Measurements from ENCODE around the gene CCT6A. TPM values are rescaled to one million over a fixed set of nuclear protein-coding genes. Genes with fewer than 3 reads are reported as not detected.
"Not testable (repeated sequence)": the region's sequence is repeated elsewhere in the genome, so short reads cannot be mapped to it uniquely, and the experiment has no call there.

The CCT6A gene
- polyA plus RNA-seq, 3 donors from 2014 or later: 64.6 to 91.0 (median 77.6) TPM

DNA sequence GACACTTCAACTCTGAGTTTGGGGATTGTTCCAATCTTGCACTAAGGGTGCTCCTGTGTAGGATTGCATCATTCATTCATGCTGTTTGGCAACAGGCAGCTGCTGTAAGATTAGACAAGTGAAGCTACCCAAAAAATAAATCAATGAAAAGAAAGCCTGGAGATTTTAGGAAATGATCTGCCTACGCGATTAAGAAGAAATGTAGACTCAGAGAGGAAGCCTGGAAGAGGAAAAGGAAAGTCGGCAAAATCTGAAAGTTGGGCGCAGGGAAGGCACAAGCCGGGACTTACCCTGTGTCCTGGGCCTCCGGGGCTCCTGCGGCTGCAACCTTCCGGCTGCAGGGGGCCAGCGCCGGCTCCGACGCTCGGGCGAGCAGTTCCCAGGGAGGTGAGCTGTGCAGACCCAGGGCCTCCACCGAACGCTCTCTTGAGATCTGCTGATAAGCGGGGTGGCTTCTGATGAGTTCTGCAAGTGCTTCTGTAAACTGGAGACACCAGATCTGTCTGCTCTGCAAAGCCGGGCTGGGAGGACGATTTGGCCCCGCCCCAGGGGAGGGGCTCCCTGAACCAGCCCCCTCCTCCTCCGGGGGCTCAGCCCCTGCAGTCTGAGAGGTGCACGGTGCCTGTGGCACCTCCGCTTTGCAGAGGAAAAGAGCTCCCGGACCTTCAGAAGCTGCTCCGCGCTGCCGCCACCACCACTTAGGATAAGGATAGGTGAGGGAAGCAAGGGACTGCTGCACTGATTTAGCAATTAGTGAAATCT is 17.7 kb upstream of the CCT6A start:
- DNase-seq: peak; percentile 55 to 59 (median 58)
- peaks cover 0 to 2% (median 1%) of the 10 kb centered on the region in 3 donors for H3K27me3 Mint-ChIP-seq (ENCODE audit: low read depth in 3 of 3)
- no peaks in the 10 kb centered on the region for H3K36me3 Mint-ChIP-seq
- H3K4me3 Mint-ChIP-seq: peak overlapping the region; percentile 83 to 89 (median 86)
- peak overlapping the region in 4 of 6 donors; percentile 2 to 55 (median 32) for H3K27ac Mint-ChIP-seq
- no peaks in the 10 kb centered on the region for H3K9me3 Mint-ChIP-seq
- peaks cover 4 to 7% of the 10 kb centered on the region in 2 donors for H3K4me1 Mint-ChIP-seq

DNA sequence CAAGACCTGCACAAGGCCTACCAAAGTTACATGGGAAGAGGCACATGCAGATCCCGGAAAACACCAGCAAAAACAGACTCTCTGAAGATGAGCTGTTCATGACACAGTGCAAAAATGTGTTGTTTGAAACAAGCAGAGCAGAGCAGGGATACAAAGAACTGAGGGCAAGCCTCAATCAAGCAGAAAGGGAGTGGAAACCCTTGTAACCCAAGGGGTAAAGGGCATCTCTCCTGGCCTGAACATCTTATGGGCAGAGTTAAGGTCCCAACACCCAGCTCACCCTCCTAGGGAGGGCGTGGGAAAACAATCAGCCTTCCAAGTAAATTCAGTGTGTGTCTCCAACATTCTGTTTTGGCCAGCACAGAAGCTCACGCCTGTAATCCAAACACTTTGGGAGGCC is 10.8 kb upstream of the CCT6A start:
- H3K27ac Mint-ChIP-seq: no peak overlapping the region
- no peak for DNase-seq

DNA sequence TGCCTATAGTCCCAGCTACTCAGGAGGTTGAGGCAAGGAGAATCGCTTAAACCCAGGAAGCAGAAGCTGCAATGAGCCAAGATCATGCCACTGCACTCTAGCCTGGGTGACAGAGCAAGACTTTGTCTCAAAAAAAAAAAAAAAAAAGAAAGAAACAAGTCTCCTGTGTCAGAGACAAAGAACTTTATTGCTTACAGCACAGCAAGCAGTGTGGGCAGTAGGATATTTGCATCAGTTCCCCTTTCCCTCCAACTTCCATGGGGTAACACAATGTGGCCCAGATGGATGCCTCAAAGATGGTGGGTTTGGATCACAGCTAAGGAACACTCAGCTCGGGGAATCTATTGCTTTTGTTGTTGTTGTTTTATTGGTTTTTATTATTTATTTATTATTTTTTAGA is 5.8 kb upstream of the CCT6A start:
- H3K27ac Mint-ChIP-seq; H3K9me3 Mint-ChIP-seq; H3K27me3 Mint-ChIP-seq (ENCODE audit: low read depth in 3 of 3); H3K36me3 Mint-ChIP-seq; H3K4me3 Mint-ChIP-seq; H3K4me1 Mint-ChIP-seq; DNase-seq: not testable (repeated sequence)

More for the DNA sequence above, 10.8 kb upstream of the CCT6A start:
- Mint-ChIP-seq H3K9me3 (no peaks in the 10 kb centered on the region), H3K4me1 (no peaks in the 10 kb centered on the region), H3K36me3 (no peaks in the 10 kb centered on the region), H3K4me3 (no peak overlapping the region), H3K27me3 (ENCODE audit: low read depth in 3 of 3) (no peaks in the 10 kb centered on the region)

DNA sequence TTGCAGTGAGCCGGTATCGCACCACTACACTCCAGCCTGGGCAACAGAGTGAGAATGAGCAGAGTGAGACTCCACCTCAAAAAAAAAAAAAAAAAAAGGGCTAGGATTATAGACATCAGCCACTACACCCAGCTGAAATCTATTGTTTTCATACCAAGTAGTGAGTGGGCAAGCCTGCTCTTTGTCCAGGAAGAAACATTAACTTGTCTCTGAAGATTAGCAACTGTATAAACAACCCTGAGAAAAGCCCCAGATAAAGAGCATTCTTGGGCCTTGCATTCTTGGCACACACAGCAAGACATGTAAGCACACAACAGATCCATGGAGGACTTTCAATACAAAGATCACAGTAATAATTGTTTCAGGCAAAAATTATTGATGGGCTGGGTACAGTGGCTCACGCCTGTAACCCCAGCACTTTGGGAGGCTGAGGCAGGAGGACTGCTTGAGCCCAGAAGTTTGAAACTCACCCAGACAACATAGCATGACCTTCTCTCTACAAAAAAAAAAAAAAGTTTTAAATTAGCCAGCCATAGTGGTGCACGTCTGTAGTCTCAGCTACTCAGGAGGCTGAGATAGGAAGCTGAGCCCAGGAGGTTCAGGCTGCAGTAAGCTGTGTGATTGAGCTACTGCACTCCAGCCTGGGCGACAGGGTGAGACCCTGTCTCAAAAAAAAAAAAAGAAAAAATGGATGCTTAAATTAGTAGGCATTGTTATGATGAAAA is 4.7 kb upstream of the CCT6A start:
- Mint-ChIP-seq H3K27ac (no peak overlapping the region), H3K9me3 (no peaks in the 10 kb centered on the region), H3K27me3 (ENCODE audit: low read depth in 3 of 3) (peaks cover 0 to 7% (median 2%) of the 10 kb centered on the region in 3 donors), H3K4me1 (peaks cover 15 to 17% of the 10 kb centered on the region in 2 donors), H3K36me3 (no peaks in the 10 kb centered on the region), H3K4me3 (no peak overlapping the region)
- no peak for DNase-seq

DNA sequence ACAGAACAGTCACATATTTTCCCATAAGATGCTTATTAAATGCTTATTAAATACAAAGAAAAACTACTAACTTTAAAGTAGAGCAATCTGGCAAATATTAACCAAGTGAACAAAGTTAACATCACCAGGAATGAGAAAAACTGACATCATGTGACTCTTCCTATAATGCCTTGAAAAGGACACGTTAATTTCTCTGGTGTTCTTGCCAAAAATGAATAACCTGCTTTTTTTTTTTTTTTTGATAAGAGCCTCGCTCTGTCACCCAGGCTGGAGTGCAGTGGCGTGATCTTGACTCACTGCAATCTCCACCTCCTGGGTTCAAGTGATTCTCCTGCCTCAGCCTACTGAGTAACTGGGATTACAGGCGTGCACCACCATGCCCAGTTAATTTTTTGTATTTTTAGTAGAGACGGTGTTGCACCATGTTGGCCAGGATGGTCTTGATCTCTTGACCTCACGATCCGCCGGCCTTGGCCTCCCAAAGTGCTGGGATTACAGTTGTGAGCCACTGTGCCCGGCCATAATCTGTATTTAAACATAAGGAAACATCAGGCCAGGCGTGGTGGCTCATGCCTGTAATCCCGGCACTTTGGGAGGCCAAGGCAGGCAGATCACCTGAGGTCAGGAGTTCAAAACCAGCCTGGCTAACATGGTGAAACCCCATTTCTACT is 4.0 kb upstream of the CCT6A start:
- H3K36me3 Mint-ChIP-seq; H3K27ac Mint-ChIP-seq; H3K27me3 Mint-ChIP-seq (ENCODE audit: low read depth in 3 of 3); H3K4me3 Mint-ChIP-seq; H3K9me3 Mint-ChIP-seq; DNase-seq: not testable (repeated sequence)
- peaks cover 20 to 23% of the 10 kb centered on the region in 2 donors for H3K4me1 Mint-ChIP-seq

DNA sequence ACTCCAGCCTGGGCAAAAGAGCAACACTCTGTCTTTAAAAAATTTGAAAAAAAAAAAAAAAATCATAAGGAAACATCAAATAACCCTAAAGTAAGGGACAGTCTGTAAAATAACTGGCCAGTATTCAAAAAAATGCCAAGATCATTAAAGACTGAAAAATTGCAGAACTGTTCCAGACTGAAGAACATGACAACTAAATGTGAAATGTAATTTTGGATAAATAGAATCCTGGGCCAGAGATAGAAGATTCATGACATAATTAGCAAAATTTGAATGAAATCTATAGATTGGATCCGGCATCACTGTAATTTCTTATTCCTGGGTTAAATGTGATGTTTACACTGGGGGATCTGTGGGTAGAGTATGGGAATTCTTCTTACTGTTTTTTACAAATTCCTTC is 3.3 kb upstream of the CCT6A start:
- DNase-seq: no peak
- Mint-ChIP-seq H3K27me3 (ENCODE audit: low read depth in 3 of 3) (peaks cover 0 to 7% (median 6%) of the 10 kb centered on the region in 3 donors), H3K9me3 (no peaks in the 10 kb centered on the region), H3K4me1 (peaks cover 27 to 29% of the 10 kb centered on the region in 2 donors), H3K4me3 (peak overlapping the region in 2 of 5 donors; percentile 8 to 27), H3K36me3 (no peaks in the 10 kb centered on the region), H3K27ac (no peak overlapping the region)

DNA sequence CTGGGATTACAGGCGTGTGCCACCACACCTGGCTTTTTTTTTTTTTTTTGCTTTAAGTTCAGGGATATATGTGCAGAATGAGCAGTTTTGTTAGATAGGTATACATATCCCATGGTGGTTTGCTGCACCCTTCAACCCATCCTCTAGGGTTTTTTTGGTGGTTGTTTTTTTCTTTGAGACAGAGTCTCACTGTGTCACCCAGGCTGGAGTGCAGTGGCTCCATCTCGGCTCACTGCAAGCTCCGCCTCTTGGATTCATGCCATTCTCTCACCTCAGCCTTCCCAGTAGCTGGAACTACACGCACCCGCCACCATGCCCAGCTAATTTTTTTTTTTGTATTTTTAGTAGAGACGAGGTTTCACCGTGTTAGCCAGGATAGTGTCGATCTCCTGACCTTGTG is 2.8 kb upstream of the CCT6A start:
- DNase-seq; H3K9me3 Mint-ChIP-seq; H3K36me3 Mint-ChIP-seq; H3K27ac Mint-ChIP-seq; H3K27me3 Mint-ChIP-seq (ENCODE audit: low read depth in 3 of 3): not testable (repeated sequence)
- Mint-ChIP-seq H3K4me3 (peak overlapping the region in 1 of 5 donors; percentile 42), H3K4me1 (peaks cover 28 to 34% of the 10 kb centered on the region in 2 donors)

DNA sequence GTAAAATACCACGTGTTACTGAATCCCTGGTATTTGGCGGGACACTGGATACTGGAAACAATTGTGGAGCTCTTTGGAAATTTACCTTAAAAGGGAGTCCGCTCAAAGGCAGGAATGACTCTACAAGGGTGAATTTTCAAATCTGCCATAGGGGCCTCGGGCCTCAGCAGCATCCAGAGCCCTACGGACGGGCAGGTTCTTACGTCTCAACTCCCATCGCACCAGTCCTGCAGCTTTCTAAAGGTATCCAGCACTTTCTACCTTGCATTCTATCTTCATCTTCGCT is 569 bp upstream of the CCT6A start:
- Mint-ChIP-seq H3K4me3 (peak overlapping the region; percentile 95 to 98 (median 97)), H3K9me3 (no peaks in the 10 kb centered on the region), H3K27me3 (ENCODE audit: low read depth in 3 of 3) (peaks cover 0 to 7% (median 6%) of the 10 kb centered on the region in 3 donors), H3K27ac (peak overlapping the region; percentile 89 to 95 (median 94)), H3K4me1 (peaks cover 30 to 47% of the 10 kb centered on the region in 2 donors), H3K36me3 (peaks cover 0 to 17% (median under 1%) of the 10 kb centered on the region in 3 donors)
- DNase-seq: no peak

DNA sequence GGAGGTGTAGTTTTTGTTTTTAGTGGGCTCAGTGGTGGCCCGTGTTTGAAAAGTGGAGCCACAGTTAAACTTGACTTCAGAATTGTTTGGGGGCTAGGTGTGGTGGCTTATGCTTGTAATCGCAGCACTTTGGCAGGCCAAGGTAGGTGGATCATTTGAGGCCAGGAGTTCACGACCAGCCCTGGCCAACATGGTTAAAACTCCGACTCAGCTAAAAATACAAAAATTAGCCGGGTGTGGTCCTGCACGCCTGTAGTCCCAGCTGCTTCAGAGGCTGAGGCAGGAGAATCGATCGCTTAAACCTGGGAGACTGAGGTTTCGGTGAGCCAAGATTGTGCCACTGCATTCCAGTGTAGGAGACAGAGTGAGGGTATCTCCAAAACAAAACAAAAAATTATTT is 1.8 kb downstream of the CCT6A start:
- H3K36me3 Mint-ChIP-seq: peaks cover 7 to 32% (median 14%) of the 10 kb centered on the region in 3 donors
- H3K27me3 Mint-ChIP-seq (ENCODE audit: low read depth in 3 of 3): peaks cover 0 to 7% (median 6%) of the 10 kb centered on the region in 3 donors
- peaks cover 30 to 47% of the 10 kb centered on the region in 2 donors for H3K4me1 Mint-ChIP-seq
- peak overlapping the region in 3 of 5 donors; percentile 33 to 95 (median 75) for H3K4me3 Mint-ChIP-seq
- DNase-seq: no peak
- H3K27ac Mint-ChIP-seq: peak overlapping the region in 3 of 6 donors; percentile 7 to 65 (median 22)
- H3K9me3 Mint-ChIP-seq: no peaks in the 10 kb centered on the region

DNA sequence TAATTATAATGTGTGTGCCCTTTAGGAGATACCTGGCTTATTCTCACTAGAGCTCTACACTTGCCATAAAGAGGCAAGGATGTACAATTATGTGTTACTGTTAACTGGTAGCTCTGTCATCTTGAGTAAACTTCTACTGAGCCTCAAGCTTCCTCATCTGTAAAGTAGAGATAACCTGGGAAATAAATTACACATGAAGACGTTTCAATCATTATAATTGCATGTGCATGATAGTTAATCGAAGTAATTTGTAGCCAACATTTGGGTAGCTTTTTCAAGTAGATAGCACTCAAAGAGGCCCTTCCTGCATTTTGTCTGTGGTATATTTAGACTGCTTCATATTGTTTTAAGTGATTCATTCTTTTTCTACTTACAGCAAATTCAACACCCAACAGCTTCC is 2.4 kb downstream of the CCT6A start:
- no peak for DNase-seq
- Mint-ChIP-seq H3K36me3 (peaks cover 11 to 36% (median 15%) of the 10 kb centered on the region in 3 donors), H3K4me3 (peak overlapping the region in 2 of 5 donors; percentile 36 to 43), H3K27ac (peak overlapping the region in 1 of 6 donors; percentile 45), H3K9me3 (no peaks in the 10 kb centered on the region), H3K27me3 (ENCODE audit: low read depth in 3 of 3) (peaks cover 0 to 7% (median 6%) of the 10 kb centered on the region in 3 donors), H3K4me1 (peaks cover 30 to 47% of the 10 kb centered on the region in 2 donors)

DNA sequence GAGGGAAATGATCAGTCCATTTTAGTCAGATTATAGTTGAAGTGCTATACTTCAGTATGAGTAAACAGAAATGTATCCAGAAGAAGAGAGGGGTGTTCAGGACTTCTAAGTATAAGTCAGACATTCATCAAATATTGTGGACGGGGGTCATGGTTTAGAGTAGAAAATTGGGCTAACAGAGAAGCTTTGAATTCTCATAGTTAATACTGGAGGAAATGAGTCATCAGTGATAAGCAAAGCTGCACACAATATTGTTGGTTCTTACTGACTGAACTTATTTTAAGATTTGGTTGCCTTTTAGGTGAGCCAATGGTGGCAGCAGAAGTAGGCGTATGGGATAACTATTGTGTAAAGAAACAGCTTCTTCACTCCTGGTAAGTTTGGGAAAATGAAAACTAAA is 10.8 kb downstream of the CCT6A start:
- Mint-ChIP-seq H3K36me3 (peaks cover 20 to 41% (median 23%) of the 10 kb centered on the region in 3 donors), H3K27ac (peak overlapping the region; percentile 12 to 95 (median 83)), H3K27me3 (ENCODE audit: low read depth in 3 of 3) (peaks cover 9 to 15% (median 9%) of the 10 kb centered on the region in 3 donors), H3K4me3 (peak overlapping the region in 3 of 5 donors; percentile 27 to 56 (median 39)), H3K4me1 (peaks cover 22 to 37% of the 10 kb centered on the region in 2 donors), H3K9me3 (no peaks in the 10 kb centered on the region)
- no peak for DNase-seq

DNA sequence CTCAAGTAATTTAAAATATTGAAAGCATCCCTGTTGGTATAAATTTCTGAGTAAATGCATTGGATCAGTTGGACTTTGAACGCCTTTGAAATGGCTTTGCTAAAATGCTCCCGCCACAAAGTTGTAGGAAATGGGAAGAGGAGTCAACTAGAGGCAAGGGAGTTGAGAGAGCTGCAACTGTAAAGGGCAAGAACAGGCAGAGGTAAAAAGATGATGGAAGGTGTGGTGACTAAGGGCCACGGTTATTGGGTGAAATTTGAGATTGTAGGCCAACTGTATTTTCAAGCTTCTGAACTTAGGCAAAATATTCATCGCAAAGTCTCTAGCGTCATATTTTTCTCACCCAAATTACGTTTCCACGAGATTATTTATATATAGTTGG is 11.9 kb downstream of the CCT6A start:
- DNase-seq: peak in 1 of 3 donors; percentile 8
- peaks cover 9 to 15% (median 9%) of the 10 kb centered on the region in 3 donors for H3K27me3 Mint-ChIP-seq (ENCODE audit: low read depth in 3 of 3)

DNA sequence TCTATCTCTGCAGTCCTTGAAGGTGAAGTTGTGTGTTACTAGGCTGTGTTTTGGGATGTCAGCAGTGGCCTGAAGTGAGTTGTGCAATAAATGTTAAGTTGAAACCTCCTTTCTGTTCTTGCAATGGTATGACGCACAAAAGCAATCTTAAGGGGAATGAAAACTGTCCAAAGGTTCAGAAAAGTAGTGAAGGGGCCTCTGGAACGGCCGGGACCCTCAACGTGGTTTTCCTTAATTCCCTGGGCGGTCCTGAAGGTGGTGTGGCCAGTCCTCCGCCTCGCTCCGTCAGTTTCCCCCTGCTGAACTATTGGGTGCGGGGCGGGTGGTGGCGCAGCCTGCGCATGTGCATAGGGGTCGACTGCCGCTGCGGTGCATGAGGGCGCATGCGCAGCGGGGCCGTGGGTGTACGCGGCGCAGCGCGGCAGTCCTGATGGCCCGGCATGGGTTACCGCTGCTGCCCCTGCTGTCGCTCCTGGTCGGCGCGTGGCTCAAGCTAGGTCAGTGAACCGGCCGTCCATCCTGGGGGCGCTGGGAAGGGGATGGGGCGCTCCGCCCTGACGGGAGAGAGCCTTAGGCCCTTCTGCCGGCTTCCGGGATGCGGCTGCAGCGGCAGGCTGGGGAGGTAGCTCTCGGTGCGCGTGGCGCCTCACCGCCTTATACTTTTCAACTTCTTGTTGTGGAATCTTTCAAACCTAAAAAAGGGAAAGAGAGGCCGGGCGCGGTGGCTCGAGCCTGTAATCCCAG is 12.5 kb downstream of the CCT6A start, which contains the start of gene SUMF2:
TSS of gene SUMF2 (plus strand) at position 405 of the 744 bp plus-strand sequence. CDS start at position 431, 26 bp downstream.
- peaks cover 9 to 15% (median 9%) of the 10 kb centered on the region in 3 donors for H3K27me3 Mint-ChIP-seq (ENCODE audit: low read depth in 3 of 3)
- peaks cover 22 to 37% of the 10 kb centered on the region in 2 donors for H3K4me1 Mint-ChIP-seq
- H3K9me3 Mint-ChIP-seq: no peaks in the 10 kb centered on the region
- DNase-seq: peak; percentile 91 to 92 (median 91)
- peak within 1 kb of the TSS; percentile 88 to 96 (median 93) for H3K4me3 Mint-ChIP-seq
- H3K36me3 Mint-ChIP-seq: peaks cover 14 to 31% (median 16%) of the 10 kb centered on the region in 3 donors
- peak within 1 kb of the TSS; percentile 84 to 98 (median 94) for H3K27ac Mint-ChIP-seq

More for the DNA sequence above, 11.9 kb downstream of the CCT6A start:
- Mint-ChIP-seq H3K36me3 (peaks cover 14 to 34% (median 19%) of the 10 kb centered on the region in 3 donors), H3K27ac (peak overlapping the region; percentile 84 to 98 (median 94)), H3K4me3 (peak overlapping the region; percentile 88 to 96 (median 93)), H3K4me1 (peaks cover 22 to 37% of the 10 kb centered on the region in 2 donors), H3K9me3 (no peaks in the 10 kb centered on the region)

All from immature natural killer cell (primary cell).